Measurements from ENCODE around the gene LRRC8E. TPM values are rescaled to one million over a fixed set of nuclear protein-coding genes. Genes with fewer than 3 reads are reported as not detected.

Gene LRRC8E
- total RNA-seq, 1 experiment from 2014 or later = 3.0 TPM

DNA sequence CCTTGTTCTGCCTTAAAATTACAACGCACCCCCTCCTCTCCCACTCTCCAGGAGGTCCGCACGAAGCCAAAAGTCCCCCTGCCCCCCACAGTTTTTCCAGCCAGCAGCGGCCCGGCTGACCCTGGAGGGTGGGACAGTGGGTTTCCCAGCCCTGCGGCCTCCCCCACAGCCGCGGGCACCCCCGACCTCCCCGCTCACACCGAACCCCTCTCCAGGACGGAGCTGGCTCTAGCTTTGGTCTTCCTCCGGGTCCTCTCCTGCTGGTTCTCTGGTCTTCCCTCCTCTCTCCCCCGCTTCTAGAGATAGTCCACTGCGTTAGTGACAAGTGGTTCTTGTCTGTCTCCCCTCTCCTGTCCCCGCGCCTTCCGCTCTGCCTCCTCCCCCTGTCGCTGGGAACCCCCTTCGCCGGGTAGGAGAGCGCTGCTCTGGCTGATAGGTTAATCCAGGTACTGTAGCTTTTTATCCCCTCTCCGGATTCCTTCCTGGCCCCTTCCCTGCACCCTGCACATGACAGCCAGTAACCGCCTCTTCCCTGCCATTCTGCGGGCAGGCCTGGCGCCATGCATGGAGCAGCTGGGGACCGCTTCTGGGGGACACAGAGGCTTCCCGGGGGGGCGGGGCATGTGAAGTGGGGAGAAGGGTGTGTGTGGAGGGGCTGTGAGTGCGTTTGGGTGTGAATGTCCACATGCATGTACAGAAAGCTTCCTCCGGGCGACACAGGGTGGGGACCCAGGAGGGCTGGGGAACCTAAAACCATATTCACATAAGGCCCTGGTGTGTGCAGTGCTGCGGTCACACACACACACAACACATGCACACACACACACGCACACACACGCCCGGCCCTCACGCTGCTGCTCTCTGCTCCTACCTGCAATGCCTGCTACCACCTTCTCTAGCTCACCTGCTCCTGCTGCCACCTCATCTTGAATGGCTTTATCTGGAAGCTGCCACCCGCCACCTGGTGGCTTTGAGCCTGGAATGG, 31.3 kb upstream of the LRRC8E start (continued):
- TF ChIP-seq, protein P1, sequence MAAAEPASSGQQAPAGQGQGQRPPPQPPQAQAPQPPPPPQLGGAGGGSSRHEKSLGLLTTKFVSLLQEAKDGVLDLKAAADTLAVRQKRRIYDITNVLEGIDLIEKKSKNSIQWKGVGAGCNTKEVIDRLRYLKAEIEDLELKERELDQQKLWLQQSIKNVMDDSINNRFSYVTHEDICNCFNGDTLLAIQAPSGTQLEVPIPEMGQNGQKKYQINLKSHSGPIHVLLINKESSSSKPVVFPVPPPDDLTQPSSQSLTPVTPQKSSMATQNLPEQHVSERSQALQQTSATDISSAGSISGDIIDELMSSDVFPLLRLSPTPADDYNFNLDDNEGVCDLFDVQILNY (CRISPR knock-in tag; IDR thresholded peaks at IDR 0.05) = no peak
- TF ChIP-seq, protein P2, sequence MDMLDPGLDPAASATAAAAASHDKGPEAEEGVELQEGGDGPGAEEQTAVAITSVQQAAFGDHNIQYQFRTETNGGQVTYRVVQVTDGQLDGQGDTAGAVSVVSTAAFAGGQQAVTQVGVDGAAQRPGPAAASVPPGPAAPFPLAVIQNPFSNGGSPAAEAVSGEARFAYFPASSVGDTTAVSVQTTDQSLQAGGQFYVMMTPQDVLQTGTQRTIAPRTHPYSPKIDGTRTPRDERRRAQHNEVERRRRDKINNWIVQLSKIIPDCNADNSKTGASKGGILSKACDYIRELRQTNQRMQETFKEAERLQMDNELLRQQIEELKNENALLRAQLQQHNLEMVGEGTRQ (CRISPR knock-in tag; IDR thresholded peaks at IDR 0.05) = no peak
- TF ChIP-seq FOXJ3 (CRISPR knock-in tag; IDR thresholded peaks at IDR 0.05; ENCODE audit: borderline replicate concordance) = no peak

DNA sequence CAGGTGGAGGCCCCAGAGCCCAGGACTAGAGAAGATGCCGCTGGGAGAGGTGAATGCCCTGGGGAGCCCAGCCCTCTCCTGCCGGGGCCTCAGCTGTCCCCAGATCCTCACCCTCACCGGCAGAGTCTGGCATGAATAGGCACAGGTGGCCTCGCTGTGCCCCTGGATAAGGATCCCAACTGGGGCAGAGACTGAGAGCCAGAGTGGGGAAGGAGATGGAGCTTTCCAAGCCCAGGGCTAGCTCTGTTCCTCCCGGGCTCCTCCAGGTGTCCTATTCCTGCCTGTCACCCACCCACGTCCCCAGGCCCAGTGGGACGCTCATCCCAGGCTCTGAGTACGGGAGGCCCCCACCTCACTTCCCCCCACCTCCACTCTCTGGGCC, 30.6 kb upstream of the LRRC8E start:
- POLR2A ChIA-PET = interaction anchor here (0.6 to 2.6 kb wide), 7 partner anchors 12 to 138 kb away, joined by 3 to 19 read pairs (median 5); partner anchors contain the start of genes MAP2K7 and SNAPC2
- peaks cover 65% of the 10 kb centered on the region for H3K27me3 Mint-ChIP-seq (ENCODE audit: low read depth)

DNA sequence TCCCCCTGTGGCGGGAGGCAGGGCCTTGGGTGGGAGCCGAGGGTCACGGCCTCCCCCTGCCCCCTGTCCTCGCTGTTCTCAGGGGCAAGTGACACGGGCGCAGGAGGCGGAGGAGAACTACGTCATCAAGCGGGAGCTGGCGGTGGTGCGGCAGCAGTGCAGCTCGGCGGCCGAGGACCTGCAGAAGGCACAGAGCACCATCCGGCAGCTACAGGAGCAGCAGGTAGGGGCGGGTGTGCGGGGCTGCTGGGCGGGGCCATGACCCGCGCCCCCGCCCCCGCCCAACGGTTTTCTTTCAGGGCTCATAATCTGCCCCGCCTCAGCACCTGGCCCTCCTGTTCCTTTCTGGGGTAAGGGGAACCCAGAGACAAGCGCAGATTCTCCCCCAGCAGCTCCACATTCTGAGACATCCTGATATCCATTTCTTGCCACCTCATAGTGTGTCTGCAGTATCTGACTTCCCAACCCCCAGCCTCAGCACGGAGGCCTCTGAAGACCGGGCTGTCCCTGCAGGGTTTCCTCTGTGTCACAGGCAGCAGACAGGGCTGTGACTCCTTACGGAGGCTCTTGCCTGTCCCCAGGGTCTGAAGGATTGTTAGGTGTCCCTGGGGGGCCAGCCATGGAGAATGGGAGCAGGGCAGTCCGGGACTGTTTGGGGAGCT, 30.1 kb upstream of the LRRC8E start:
- ATAC-seq (peak; percentile 46), DNase-seq (ENCODE audit: low spot score) (peak; percentile 85)
- H3K27me3 Mint-ChIP-seq (ENCODE audit: low read depth) = peaks cover 65% of the 10 kb centered on the region
- ChIA-PET POLR2A (interaction anchor here (0.6 to 2.6 kb wide), 6 partner anchors 11 to 71 kb away, joined by 3 to 19 read pairs (median 6); partner anchors contain the start of genes MAP2K7 and SNAPC2), CTCF (interaction anchor here (0.6 to 3.1 kb wide), 32 partner anchors 9 to 317 kb away, joined by 3 to 65 read pairs (median 4); partner anchors contain the start of genes CLEC4M, LRRC8E, MAP2K7 and SNAPC2)
- H3K4me1 Mint-ChIP-seq = peaks cover 15% of the 10 kb centered on the region
- H3K9me3 Mint-ChIP-seq = no peaks in the 10 kb centered on the region
- H3K4me3 Mint-ChIP-seq = peak overlapping the region; percentile 59
- no peaks in the 10 kb centered on the region for H3K36me3 Mint-ChIP-seq
- no peak overlapping the region for H3K27ac Mint-ChIP-seq
- TF ChIP-seq SP1 (CRISPR knock-in tag; conservative IDR thresholded peaks at IDR 0.05) (peak; percentile 39; the same call in 1 of the 2 replicates), RORB (CRISPR knock-in tag; IDR thresholded peaks at IDR 0.05) (no peak), MXD4 (CRISPR knock-in tag; IDR thresholded peaks at IDR 0.05; ENCODE audit: borderline replicate concordance) (no peak), ATF1 (CRISPR knock-in tag; IDR thresholded peaks at IDR 0.05) (no peak), ZNF263 (CRISPR knock-in tag; IDR thresholded peaks at IDR 0.05; ENCODE audit: low read depth) (no peak), JUN (CRISPR knock-in tag; IDR thresholded peaks at IDR 0.05) (no peak), ZNF671 (CRISPR knock-in tag; IDR thresholded peaks at IDR 0.05) (no peak)
- TF ChIP-seq, protein P3, sequence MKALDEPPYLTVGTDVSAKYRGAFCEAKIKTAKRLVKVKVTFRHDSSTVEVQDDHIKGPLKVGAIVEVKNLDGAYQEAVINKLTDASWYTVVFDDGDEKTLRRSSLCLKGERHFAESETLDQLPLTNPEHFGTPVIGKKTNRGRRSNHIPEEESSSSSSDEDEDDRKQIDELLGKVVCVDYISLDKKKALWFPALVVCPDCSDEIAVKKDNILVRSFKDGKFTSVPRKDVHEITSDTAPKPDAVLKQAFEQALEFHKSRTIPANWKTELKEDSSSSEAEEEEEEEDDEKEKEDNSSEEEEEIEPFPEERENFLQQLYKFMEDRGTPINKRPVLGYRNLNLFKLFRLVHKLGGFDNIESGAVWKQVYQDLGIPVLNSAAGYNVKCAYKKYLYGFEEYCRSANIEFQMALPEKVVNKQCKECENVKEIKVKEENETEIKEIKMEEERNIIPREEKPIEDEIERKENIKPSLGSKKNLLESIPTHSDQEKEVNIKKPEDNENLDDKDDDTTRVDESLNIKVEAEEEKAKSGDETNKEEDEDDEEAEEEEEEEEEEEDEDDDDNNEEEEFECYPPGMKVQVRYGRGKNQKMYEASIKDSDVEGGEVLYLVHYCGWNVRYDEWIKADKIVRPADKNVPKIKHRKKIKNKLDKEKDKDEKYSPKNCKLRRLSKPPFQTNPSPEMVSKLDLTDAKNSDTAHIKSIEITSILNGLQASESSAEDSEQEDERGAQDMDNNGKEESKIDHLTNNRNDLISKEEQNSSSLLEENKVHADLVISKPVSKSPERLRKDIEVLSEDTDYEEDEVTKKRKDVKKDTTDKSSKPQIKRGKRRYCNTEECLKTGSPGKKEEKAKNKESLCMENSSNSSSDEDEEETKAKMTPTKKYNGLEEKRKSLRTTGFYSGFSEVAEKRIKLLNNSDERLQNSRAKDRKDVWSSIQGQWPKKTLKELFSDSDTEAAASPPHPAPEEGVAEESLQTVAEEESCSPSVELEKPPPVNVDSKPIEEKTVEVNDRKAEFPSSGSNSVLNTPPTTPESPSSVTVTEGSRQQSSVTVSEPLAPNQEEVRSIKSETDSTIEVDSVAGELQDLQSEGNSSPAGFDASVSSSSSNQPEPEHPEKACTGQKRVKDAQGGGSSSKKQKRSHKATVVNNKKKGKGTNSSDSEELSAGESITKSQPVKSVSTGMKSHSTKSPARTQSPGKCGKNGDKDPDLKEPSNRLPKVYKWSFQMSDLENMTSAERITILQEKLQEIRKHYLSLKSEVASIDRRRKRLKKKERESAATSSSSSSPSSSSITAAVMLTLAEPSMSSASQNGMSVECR (CRISPR knock-in tag; IDR thresholded peaks at IDR 0.05; ENCODE audit: borderline replicate concordance) = 0 out of 2 replicates have a peak, but pooled peaks have one; percentile 34
- TF ChIP-seq, protein P4, sequence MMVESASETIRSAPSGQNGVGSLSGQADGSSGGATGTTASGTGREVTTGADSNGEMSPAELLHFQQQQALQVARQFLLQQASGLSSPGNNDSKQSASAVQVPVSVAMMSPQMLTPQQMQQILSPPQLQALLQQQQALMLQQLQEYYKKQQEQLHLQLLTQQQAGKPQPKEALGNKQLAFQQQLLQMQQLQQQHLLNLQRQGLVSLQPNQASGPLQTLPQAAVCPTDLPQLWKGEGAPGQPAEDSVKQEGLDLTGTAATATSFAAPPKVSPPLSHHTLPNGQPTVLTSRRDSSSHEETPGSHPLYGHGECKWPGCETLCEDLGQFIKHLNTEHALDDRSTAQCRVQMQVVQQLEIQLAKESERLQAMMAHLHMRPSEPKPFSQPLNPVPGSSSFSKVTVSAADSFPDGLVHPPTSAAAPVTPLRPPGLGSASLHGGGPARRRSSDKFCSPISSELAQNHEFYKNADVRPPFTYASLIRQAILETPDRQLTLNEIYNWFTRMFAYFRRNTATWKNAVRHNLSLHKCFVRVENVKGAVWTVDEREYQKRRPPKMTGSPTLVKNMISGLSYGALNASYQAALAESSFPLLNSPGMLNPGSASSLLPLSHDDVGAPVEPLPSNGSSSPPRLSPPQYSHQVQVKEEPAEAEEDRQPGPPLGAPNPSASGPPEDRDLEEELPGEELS (CRISPR knock-in tag; IDR thresholded peaks at IDR 0.05) = 0 out of 2 replicates have a peak, but pooled peaks have one; percentile 19
- TF ChIP-seq, protein P5, sequence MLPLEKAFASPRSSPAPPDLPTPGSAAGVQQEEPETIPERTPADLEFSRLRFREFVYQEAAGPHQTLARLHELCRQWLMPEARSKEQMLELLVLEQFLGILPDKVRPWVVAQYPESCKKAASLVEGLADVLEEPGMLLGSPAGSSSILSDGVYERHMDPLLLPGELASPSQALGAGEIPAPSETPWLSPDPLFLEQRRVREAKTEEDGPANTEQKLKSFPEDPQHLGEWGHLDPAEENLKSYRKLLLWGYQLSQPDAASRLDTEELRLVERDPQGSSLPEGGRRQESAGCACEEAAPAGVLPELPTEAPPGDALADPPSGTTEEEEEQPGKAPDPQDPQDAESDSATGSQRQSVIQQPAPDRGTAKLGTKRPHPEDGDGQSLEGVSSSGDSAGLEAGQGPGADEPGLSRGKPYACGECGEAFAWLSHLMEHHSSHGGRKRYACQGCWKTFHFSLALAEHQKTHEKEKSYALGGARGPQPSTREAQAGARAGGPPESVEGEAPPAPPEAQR (CRISPR knock-in tag; IDR thresholded peaks at IDR 0.05) = no peak
- TF ChIP-seq, protein P6, sequence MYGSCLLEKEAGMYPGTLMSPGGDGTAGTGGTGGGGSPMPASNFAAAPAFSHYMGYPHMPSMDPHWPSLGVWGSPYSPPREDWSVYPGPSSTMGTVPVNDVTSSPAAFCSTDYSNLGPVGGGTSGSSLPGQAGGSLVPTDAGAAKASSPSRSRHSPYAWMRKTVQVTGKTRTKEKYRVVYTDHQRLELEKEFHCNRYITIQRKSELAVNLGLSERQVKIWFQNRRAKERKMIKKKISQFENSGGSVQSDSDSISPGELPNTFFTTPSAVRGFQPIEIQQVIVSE (CRISPR knock-in tag; IDR thresholded peaks at IDR 0.05; ENCODE audit: borderline replicate concordance) = no peak
- TF ChIP-seq, protein P7, sequence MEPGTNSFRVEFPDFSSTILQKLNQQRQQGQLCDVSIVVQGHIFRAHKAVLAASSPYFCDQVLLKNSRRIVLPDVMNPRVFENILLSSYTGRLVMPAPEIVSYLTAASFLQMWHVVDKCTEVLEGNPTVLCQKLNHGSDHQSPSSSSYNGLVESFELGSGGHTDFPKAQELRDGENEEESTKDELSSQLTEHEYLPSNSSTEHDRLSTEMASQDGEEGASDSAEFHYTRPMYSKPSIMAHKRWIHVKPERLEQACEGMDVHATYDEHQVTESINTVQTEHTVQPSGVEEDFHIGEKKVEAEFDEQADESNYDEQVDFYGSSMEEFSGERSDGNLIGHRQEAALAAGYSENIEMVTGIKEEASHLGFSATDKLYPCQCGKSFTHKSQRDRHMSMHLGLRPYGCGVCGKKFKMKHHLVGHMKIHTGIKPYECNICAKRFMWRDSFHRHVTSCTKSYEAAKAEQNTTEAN (CRISPR knock-in tag; IDR thresholded peaks at IDR 0.05) = no peak

More for the DNA sequence above, 30.6 kb upstream of the LRRC8E start:
- CTCF ChIA-PET = interaction anchor here (0.6 to 3.1 kb wide), 31 partner anchors 8 to 317 kb away, joined by 3 to 65 read pairs (median 4); partner anchors contain the start of genes CLEC4M, LRRC8E, MAP2K7 and SNAPC2
- TF ChIP-seq TEAD4 (CRISPR knock-in tag; IDR thresholded peaks at IDR 0.05) (no peak), SP1 (CRISPR knock-in tag; conservative IDR thresholded peaks at IDR 0.05) (0 out of 2 replicates have a peak, but pooled peaks have one; percentile 16)
- no peaks in the 10 kb centered on the region for H3K36me3 Mint-ChIP-seq
- peaks cover 17% of the 10 kb centered on the region for H3K4me1 Mint-ChIP-seq
- H3K27ac Mint-ChIP-seq = no peak overlapping the region
- no peaks in the 10 kb centered on the region for H3K9me3 Mint-ChIP-seq
- ATAC-seq (no peak), DNase-seq (ENCODE audit: low spot score) (no peak)
- H3K4me3 Mint-ChIP-seq = peak overlapping the region; percentile 59

Measured in WTC11 (cell line).